Measurements from ENCODE around the gene S1PR2. TPM values are rescaled to one million over a fixed set of nuclear protein-coding genes. Genes with fewer than 3 reads are reported as not detected.

Gene S1PR2
- total RNA-seq, 3 donors from 2014 or later: 1.2 to 8.4 (median 6.5) TPM

DNA sequence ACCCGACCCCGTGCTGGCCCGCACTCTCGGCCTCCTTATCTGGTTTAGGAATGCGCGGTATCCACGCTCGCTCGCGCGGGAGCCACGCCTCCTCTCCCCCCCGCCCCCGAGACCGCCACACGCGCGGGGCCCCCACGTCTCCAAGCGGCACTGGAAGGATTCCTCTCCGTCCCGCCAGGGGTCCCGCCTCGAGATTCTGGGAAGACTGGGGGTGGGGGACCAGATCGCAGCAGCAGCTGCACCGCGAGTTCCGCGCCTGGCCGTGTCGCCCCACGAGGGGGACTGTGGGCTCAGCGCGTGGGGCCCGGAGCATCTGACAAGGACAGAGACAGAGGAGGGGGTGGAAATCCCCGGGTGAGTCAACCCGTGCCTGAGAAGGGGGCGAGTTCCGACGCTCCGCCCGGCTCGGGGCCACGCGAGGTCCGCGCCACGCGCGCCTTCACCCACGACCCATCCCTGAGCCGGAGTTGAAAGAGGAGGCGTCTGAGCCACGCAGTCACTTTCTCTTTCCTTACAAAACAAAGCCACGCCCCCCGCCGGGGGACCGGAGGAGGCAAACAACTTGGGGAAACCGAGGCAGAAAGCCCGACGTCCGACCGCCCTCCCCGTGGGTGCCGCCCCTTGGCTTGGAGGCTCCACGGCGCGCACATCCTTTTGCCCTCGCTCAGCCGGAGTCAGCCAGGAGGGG is 814 bp downstream of the S1PR2 start:
- TF ChIP-seq, protein P1, sequence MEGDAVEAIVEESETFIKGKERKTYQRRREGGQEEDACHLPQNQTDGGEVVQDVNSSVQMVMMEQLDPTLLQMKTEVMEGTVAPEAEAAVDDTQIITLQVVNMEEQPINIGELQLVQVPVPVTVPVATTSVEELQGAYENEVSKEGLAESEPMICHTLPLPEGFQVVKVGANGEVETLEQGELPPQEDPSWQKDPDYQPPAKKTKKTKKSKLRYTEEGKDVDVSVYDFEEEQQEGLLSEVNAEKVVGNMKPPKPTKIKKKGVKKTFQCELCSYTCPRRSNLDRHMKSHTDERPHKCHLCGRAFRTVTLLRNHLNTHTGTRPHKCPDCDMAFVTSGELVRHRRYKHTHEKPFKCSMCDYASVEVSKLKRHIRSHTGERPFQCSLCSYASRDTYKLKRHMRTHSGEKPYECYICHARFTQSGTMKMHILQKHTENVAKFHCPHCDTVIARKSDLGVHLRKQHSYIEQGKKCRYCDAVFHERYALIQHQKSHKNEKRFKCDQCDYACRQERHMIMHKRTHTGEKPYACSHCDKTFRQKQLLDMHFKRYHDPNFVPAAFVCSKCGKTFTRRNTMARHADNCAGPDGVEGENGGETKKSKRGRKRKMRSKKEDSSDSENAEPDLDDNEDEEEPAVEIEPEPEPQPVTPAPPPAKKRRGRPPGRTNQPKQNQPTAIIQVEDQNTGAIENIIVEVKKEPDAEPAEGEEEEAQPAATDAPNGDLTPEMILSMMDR (IDR thresholded peaks at IDR 0.05): no peak
- H3K4me3 ChIP-seq: peak overlapping the region; percentile 72
- no peaks in the 10 kb centered on the region for H3K36me3 ChIP-seq (ENCODE audit: low read depth)
- intact Hi-C loops (cut with DNase I, micrococcal nuclease): no loop called here
- ATAC-seq (peak; percentile 13), DNase-seq (peak; percentile 58 to 81 (median 66))
- no peaks in the 10 kb centered on the region for H3K9me3 ChIP-seq
- peaks cover 8% of the 10 kb centered on the region for H3K4me1 ChIP-seq (ENCODE audit: low read depth)

DNA sequence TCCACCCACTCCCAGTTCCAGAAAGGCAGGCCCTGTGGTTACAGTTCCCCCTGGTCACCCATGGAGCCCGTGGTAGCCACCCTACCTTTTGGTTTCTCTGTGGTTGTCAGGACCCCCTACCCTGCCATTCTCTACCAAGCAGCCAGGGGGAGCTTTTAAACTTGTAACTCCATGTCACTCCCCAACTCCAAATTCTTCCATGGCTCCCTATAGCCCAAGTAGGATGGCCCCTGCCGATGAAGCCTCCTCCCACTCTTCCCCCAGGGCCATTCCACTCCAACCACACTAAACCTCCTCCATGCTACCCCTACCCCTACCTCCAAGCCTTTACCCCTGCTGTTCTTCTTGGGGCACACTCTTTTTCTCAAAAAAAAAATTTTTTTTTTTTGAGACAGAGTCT is 2.2 kb downstream of the S1PR2 start:
- Histone ChIP-seq H3K36me3 (ENCODE audit: low read depth) (no peaks in the 10 kb centered on the region), H3K9me3 (no peaks in the 10 kb centered on the region), H3K4me1 (ENCODE audit: low read depth) (peaks cover 8% of the 10 kb centered on the region), H3K4me3 (no peak overlapping the region)
- ATAC-seq (no peak), DNase-seq (peak in 1 of 3 donors; percentile 39)
- TF ChIP-seq, protein P1 (IDR thresholded peaks at IDR 0.05): peak; percentile 31
- intact Hi-C loops (cut with DNase I, micrococcal nuclease): no loop called here

- DNase-seq (no peak), ATAC-seq (no peak)
- Histone ChIP-seq H3K9me3 (no peaks in the 10 kb centered on the region), H3K36me3 (ENCODE audit: low read depth) (no peaks in the 10 kb centered on the region), H3K4me3 (no peak overlapping the region), H3K4me1 (ENCODE audit: low read depth) (peaks cover 8% of the 10 kb centered on the region)
- intact Hi-C loops (cut with DNase I, micrococcal nuclease): no loop called here
- TF ChIP-seq, protein P1 (IDR thresholded peaks at IDR 0.05): no peak
Observed at GRCh38 chr19:10228393-10228792, 2.7 kb downstream of the S1PR2 start.

DNA sequence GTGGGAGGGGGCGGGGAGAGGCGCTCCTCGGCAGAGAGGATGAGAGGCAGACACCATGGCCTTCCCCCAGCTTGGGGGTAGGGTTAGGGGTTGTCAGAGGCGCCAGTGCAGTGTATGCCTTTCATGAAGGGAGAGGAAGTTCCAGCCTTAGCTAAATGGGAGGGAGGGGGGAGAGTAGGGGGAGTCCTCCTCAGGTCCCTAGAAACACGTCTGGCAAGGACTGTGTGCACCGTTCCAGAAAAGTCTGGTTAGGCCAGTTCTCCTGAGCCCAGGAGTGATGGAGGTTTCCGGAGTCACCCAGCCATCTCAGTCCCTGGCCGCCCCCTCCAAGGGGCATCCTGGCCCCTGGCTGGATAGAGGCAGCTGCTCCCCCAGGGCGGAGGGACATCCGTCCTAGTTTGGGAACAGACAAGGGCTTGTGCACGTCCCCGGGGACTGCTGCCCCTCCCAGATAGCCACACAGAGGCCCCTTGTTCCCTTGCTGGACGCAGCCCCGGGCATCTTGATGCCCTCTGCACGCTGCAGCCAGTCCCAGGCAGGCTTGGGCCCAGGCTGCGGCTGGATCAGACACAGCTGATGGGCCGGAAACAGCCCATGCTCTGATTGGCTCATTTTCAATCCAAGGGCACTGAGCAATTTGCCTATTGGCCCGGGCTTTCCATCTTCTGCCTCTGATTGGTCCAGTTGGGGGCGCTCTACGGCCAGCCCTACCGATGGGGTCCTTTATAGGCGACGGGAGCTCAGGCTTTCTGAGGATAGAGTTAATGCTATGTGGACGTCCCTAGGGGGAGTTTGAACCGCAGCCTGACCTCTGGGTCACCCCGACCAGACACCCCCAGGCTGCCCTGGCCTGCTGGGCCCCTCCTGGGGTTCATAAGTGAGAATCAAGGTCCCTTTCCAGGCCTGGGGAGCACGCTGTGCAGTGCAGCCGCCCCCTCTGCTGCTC is 3.8 kb downstream of the S1PR2 start:
- ATAC-seq (no peak), DNase-seq (peak in 1 of 3 donors; percentile 59)
- Histone ChIP-seq H3K4me1 (ENCODE audit: low read depth) (peaks cover 8% of the 10 kb centered on the region), H3K4me3 (no peak overlapping the region), H3K9me3 (no peaks in the 10 kb centered on the region), H3K36me3 (ENCODE audit: low read depth) (no peaks in the 10 kb centered on the region)
- TF ChIP-seq, protein P1 (IDR thresholded peaks at IDR 0.05): no peak
- intact Hi-C loops (cut with DNase I, micrococcal nuclease): no loop called here

DNA sequence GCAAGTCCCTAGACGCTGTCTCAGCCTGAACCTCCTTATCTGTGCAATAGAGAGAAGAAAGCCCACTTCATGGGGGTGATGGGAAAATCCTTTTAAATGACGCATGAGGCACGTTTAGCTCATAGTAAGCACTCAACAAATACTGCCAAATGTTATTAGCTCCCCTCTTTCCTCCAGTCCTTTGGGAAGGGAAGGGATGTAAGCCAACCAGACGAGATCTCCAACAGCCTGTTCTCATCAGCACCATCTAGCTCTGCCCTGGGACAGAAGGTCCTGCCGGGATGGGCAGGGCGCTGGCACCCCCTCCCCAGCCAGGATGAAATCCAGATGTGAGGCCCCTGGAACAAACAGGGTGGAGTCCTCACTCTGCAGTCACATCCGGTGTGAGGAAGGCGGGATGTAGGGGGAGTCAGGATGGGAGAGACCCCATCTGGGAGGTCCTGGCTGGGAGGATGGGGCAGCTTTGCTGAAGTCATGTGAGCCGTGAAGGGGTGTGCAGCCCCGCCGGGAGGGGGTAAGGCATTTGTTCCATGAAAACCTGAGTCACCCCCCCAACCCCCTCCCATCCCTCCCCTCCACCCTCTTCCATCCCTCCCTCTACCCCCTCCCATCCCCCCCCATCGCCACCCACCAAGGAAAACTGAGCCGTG is 4.6 kb downstream of the S1PR2 start:
- intact Hi-C loops (cut with DNase I, micrococcal nuclease): no loop called here
- DNase-seq: peak; percentile 42 to 82 (median 52)
- TF ChIP-seq, protein P1 (IDR thresholded peaks at IDR 0.05): no peak
- Histone ChIP-seq H3K9me3 (no peaks in the 10 kb centered on the region), H3K36me3 (ENCODE audit: low read depth) (no peaks in the 10 kb centered on the region), H3K4me1 (ENCODE audit: low read depth) (peaks cover 8% of the 10 kb centered on the region), H3K4me3 (no peak overlapping the region)
- peak; percentile 33 for ATAC-seq

Measured in mucosa of descending colon (tissue), 3 donors.